GM04503 (cell line): Measurements from ENCODE around the gene ANKS3.

ENCODE experiments used
- DNase-seq: peaks from one replicate; pipeline ENCODE4 v3.0.0-alpha.2; 2012; ENCODE audit warnings: low read depth

ANKS3 gene

DNA sequence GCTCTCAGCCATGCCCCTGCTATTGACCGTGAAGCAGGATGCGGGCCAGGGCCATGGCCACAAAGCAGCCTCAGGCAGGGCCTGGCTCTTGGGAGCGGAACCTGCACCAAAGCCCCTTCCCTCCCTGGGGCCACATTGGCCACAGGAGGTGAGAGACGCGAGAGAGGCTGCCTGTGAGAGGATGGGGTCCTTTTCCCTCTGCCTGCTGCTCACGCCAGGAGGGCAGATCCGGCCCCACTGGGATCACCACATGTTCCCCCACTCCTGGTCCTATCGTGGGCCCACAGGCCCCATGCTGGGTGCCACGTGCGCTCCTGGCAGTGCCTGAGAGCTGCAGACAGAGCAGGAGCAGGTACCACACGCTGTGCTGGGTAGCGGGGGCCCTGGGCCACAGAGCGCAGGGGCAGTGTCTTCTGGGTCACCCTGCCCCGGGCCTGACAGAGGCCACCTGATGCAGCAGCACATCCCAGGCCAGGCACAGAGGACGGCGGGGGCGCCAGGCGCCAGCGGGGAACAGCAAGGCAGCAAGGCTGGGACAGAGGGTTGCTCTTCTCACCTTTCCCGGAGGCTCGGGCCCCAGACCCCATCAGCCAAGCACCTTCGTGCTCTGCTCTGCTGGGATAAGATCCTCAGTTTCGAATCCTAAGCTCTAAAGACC, 49.9 kb downstream of the ANKS3 start:
- no peak for DNase-seq

DNA sequence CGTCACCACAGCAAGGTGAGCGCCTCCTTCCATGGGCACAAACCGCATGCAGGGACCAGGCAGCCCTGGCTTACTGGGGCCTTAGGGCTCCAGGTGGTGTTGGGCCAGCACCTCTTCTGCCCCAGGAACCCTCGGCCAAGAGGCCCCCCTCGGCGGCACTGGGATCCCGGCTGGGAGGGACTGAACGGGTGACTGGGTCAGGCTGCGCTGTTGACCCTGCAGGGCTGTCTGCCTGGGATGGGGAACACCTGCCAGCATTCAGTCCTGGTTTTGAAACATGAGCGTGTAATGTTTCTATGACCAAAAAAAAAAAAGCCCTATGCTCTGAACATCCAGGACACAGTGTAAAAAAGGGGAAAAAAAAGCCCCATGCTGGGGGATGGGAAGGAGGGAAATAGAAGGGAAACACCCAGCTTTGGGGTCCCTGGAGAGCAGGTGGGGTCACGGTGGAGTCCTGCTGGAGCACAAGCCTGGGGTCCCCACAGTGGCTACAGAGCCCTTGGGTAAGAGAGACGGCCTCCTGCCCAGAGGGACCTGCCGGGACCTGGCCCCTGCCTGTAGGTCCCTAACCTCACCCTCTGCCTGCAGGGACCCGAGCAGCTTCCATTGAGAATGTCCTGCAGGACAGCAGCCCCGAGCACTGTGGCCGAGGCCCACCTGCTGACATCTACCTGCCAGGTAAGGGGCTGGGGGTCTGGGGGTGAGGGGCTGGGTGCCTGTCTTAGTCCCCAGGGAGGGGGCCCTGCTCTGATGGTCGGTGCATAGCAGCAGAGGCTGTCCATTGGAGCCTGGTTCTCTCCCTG, 50.6 kb downstream of the ANKS3 start:
- no peak for DNase-seq

DNA sequence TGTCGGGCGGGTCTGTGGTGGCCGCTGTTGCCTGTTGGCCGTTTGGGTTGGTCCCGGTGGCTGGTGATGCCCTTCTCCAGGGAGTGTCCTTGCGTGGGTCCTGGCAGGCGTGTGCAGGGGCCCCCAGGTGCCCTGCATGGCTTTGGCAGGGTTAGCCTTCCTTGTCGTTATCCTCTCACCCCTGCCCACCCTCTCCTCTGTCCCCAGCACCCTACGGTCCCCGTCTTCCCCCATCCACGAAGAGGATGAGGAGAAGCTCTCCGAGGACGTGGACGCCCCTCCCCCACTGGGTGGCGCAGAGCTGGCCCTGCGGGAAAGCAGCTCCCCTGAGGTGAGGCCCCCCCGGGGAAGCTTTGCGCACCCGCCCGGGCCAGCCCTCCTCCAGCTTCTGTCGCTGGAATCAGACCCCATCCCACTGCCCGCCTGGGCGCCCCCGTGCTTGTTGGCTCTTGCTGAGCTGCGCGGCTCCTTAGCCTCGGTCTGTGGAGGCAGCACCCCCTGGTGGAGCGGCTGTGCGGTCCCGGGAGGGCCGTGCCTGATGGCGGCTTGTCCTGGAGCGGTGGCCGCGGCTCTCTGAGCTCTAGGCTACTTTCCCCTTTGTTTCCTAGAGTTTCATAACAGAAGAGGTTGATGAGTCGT, 51.3 kb downstream of the ANKS3 start:
- DNase-seq = no peak

DNA sequence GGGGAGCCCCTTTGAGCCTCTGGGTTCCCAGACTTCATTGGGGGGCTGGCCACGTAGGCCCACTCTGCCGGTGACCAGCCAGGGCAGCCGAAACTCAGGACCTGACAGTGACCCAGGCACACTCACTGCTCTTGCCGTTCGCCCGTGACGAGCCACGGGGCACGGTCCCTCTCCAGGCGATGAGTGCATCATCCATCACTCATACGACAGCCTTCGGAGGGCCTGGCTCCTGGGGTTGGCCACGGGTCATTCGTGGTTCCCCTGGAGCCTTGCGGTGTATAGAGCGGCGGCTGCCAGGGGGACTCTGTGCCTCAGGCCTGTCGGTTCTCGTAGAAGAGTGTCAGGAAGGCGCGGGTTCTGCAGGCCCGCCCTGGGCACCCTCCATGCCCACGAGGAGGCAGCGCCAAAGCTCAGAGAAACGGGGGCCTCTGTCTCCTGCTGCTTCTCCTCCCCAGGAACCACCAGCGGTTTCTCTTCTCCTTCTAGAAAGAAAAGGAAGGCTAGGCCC, 51.9 kb downstream of the ANKS3 start:
- no peak for DNase-seq

DNA sequence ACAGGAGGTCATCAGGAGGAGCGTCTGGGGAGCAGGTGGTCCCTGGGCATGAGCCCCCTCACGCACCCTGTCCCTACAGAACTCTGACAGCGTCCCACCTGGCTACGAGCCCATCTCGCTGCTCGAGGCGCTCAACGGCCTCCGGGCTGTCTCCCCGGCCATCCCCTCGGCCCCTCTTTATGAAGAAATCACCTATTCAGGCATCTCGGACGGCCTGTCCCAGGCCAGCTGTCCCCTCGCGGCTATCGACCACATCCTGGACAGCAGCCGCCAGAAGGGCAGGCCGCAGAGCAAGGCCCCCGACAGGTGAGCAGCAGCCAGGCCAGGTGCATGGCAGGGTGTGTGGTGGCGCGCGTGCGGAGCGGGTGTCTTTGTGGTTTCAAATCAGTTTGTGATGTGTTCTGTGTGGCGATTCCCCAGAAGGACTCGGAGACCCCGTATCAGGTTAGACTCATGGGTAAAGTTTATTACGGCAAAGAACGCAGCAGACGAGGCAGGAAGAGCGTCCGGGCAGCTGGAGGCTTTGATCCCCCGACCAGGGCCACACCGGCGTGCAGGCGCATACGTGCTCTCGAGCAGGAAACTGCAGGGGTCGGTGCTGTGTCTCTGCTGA, 52.5 kb downstream of the ANKS3 start:
- no peak for DNase-seq

DNA sequence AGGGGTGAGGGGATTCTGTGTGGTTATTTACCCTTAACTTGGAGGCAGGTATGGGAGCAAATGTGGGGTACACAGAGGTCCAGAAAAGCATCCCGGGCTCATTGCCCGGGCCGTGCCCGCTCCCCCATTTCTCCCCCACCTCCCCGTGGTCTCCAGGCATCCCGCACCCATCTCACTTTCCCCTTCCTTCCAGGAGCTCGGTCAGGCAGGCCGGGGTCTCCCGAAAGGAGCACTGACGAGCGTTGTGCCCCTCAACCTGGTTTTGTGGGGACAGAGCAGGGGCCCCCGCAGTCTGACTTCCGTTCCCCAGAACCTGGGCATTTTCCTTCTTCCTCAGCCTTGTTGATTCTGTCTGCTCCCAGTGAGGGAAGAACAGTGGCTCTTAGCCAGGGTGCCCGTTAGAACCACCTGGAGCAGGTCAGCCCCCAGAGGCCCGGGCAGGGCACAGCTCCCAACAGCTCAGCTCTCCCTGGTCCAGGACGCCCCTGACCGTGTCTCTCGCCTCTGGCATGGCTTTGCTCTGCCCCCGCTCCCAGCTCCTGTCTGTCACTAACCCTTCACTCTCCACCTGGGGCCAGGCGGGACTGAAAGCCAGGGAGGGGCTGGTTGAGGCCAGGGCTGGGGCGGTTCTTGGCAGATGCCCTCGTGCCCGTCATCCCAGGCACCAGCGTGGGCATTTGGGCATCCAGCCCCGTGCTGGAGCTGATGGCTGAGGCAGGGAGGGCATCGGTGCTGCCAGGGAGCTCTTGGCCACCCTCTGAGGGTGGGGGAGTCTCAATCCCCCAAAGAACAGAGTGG, 53.2 kb downstream of the ANKS3 start:
- no peak for DNase-seq

DNA sequence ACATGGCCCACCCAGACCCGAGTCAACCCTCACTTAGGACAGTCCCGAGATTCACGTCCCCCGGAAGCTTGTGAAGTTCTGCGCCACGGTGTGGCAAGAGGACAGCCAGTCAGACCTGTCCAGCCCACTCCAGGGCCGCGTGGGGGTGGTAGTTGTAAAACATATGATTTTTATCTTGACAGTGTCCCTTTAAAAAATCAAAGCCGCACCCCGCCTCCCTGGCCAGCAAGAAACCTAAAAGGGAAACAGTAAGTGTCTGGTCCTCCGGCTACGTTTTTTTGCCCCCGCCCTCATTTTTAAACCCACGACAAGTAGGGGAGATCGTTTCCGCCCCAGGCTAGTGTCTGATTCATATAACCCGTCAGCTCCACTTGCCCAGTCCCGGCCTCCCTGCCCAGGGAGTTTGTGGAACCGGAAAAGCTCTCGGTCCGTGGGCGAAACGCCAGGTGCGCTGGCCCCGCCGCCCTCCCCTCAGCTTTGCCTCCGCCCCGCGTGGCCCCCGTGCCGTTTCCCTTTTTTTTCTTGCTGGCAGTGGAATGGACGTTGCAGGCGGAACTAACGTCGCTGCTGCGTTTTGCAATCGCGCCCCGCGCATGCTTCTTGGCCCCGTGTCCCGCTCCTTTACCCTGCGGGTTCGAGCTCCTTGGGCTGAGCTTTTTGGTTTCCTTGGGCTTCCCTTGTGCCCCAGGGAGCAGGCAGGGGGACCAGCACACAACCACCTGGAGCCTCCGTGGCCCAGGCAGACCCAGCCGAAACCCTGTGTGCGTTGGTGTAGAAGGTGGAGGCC, 54.0 kb downstream of the ANKS3 start:
- DNase-seq = no peak

DNA sequence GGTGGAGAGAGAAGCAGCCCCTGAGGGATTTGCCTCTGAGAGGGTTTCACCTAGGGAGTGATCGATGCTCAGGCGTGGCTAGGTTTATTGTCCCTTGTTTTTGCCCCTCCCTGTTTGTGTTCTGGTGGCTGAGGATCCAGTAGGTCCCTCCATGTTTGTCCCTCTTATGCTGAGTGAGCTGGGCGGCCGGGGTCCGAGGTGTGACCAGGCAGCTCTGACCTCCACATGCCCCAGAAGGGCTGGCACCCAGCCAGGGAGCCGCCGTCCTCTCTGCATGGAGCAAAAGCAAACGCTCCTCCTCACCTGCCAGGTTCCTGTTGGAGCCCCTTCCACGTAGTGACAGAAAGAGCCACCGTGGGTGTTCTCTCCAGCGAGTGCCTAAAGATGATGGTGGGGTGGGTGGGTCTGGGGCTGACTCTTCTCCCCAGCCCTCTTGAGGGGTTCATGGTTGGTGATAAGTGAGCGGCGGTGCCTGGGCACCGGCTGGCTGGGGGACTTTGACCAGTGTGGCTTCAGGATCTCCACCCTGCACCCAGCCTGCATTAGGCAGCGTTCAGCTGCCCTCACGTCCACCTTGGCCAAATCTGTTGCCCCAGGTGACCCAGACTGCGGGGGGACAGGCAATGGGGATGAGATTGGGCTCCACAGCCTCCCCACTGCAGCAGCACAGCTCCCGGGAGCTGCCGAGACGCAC, 54.8 kb downstream of the ANKS3 start:
- DNase-seq = no peak

DNA sequence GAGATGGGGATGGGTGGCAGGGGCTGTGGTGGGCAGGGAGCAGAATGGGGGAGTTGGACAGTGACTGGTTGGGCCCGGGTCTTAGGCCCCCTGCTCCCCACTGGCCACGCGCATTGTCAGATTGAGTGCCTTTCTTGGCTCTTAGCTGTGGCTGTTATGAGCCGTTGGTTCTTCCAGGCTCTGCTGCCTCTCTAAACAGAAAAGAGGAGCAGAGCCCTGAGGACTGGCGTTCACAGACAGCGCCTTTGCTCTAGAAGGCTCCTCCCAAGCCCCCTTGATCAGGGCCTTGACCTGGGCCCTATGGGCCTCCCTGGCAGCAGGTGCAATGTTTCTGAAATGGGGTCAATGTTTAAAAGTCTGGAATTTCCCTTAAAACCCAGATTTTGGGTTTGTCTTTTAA, 55.5 kb downstream of the ANKS3 start:
- DNase-seq = no peak

DNA sequence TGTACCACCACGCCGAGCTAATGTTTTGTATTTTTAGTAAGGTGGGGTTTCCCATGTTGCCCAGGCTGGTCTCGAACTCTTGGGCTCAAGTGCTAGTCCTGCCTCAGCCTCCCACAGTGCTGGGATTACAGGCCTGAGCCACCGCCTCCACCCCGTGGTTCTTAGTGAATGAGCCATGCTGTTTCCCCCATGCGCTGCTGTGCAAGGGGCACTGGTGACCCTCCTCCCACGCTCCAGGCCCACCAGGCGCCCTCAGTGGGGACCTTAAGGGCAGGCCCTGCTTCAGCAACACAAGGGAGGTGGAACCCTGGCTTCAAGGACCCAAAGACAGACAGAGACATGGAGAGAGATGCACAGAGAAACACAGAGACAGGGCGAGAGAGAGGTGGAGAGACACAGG, 56.1 kb downstream of the ANKS3 start:
- no peak for DNase-seq

DNA sequence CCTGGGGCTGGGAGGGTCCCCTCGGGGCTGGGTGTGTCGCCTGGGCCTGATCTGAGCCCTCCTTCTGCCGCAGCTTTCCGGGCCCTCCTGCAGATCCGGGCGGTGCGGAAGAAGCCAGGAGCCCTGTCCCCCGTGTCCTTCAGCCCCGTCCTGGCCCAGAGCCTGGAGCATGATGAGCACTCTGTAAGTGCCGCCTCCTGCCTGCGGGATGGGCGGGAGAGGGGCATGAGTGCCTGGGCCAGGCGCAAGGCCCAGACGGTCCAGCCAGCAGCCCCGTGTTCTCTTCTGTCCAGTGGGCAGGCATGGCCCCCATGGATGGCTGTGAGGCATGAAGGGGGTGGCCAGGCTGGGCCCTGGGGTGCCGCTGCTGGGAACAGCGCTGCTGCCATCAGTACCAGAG, 56.7 kb downstream of the ANKS3 start:
- DNase-seq = no peak

DNA sequence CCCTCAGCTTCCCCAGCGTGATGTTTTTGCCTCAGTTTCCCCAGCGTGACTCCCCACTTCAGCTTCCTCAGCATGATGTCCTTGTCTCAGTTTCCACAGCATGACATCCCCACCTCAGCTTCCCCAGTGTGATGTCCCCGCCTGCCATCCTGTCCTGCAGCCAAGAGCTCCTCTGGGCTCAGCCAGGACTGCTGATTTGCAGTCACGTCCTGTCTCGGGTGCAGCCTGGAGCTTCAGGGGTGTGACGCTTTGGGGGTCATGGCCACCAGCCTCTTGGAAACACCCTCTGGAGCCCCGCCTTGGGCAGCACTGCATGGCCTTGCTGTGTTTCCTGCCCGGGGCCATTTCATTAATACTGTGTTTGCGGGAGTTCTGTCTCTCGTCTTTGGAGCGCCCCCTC, 57.2 kb downstream of the ANKS3 start:
- no peak for DNase-seq

DNA sequence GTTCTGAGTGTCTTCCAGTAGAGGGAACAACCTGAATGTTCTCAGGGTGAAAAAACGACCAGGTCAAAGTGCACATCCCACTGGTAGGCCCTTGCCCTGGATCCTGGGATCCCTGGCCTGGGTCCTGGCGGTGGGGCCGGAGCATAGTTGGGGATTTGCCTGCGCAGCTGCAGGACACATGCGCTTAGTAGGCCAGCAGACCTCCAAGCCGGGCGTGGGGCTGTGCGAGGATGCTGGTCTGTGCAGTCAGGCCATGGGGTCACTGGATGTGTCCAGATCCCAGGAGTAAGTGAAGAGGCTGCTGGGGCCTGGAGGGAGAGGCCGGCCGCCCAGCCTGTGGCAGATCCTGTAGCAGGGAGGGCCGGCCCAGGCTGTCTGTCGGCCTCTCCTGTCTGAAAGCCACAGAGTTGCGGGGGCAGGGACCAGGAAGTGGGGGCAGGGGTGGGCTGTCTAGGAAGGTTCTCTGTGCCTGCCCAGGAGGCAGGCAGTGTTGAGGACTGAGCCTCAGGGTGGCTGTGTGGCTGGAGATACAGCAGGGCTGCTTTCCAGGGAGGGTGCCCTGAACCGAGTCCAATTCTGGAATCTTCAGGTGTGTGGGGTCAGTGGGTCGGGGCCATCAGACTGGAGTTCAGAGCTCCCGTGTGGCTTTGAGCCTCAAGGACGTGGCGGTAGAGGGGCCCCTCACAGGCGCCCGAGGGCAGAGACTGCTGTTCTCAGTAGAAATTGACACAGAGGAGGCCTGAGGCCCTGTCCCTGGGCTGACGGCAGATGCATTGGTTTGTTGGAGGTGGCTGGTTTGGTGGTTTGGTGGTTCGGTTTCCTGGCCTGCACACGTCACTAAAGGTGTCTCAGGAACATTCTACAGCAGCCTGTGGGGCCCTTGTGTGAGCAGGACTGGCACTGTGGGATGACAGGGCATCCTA, 57.9 kb downstream of the ANKS3 start:
- no peak for DNase-seq

DNA sequence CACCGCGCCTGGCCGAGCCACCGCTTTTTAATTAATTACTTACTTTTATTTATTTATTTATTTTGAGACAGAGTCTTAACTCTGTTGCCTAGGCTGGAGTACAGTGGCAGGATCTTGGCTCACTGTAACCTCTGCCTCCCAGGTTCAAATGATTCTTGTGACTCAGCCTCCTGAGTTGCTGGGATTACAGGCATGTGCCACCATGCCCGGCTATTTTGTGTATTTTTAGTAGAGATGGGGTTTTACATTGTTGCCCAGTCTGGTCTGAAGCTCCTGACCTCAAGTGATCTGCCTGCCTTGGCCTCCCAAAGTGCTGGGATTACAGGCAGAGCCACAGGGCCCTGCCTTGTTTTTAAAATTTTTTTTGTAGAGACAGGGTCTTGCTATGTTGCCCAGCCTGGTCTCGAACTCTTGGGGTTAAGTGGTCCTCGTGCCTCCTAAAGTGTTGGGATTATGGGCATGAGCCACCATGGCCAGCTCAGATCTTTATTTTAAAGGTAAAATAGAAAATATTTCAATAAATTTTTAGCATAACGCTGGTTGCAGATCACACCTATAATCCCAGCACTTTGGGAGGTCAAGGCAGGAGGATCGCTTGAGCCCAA, 59.0 kb downstream of the ANKS3 start:
- no peak for DNase-seq

DNA sequence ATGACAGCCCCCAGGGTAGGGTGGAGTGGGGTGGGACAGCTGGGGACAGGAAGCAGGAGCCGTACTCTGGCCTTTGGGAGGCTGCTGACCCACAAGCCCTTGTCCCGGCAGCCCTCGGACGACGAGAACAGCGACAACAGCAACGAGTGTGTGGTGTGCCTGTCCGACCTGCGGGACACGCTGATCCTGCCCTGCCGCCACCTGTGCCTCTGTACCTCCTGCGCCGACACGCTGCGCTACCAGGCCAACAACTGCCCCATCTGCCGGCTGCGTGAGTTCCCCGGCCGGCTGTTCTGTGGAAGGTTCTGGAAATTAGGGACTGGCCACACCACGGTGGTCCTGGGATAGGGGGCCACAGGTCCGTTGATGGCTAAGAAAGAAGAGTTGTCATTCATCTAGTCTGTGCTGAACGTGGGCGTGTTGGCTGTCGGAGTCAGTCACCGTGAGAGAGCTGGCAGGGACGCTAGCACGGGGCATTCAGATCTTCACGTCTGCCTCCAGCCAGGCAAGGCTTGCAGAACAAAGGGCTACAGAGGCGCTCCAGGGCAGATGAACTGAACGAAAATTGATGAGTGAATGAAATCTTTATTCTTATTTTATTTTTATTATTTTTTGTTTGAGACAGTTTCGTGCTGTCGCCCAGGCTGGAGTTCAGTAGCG, 60.6 kb downstream of the ANKS3 start:
- no peak for DNase-seq

DNA sequence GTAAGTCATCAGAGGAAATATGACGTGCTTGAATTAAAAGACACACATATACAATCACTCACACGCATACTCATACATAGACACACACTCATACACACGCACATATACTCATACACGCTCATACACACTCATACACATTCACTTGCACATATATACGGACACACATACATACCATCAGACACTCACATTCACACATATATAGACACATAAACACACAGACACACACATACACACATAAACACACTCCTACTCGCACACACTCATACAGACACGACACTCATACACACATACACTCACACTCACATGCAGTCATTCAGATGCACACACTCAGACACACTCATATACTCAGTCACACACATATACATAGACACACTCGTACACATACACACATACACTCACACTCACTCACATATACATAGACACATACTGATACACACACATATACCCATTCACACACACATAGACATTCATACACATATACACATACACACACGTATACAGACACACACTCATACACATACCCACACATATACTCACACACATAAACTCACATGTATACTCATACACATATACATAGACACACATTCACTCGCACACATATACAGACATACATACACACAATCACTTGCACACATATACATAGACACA, 65.6 kb downstream of the ANKS3 start:
- DNase-seq = no peak

DNA sequence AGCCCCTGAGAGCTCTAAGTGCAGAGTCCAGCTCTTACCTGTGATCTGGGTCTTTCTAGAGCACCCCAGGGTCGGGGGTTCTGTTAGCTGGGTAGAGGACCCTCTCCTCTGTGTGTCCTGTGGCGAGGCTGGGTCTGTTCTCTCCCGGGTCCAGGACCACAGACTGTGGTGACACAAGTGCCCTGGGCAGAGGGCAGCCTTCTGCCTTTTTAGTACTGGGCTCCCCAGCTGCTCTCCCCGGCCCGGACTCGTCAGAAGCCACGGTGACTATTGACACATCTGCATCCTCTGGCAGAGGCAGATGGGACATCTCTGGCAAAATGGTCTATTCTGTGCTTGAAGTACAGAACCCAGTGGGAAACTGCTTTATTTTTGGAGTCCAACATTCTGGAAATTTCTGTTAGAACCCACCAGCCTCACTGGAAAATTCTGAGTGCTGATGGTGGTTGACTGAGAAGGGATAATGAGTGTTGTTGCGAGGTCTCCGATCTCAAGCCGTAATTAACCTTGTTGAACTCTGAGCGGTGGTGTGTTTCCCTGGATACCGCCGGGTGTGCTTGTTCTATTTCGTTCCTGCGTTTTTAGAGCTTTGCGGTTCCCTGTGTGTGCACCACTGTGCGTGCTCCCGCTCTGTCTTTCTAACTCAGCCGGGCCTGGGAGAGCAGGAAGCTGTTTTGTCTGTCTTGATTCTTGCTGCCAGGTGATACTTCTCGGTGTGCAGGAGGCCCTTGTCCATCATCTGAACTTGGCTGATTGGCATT, 66.7 kb downstream of the ANKS3 start:
- no peak for DNase-seq
